HepG2 (cell line): ENCODE data around the gene FAM167B.

Source experiments
- MXD1 ChIP-seq: sonication (generic); formaldehyde crosslinking; IDR thresholded peaks from 2 replicates; pipeline ENCODE4 v1.4.0; 2020; ENCODE audit warnings: mild to moderate bottlenecking, missing genetic modification reagents
- ZNF609 ChIP-seq: sonication (generic); formaldehyde crosslinking; IDR thresholded peaks from 2 replicates; pipeline ENCODE4 v1.4.0; 2020; ENCODE audit warnings: mild to moderate bottlenecking, missing genetic modification reagents, borderline replicate concordance

GRCh38 chr1:32198237-32199042, 48.6 kb upstream of the FAM167B start:
- no peak for TF ChIP-seq ZNF609 (CRISPR knock-in tag)
- no peak for TF ChIP-seq MXD1 (CRISPR knock-in tag)
